Measurements from ENCODE around the gene WIPI1.
"Not testable (repeated sequence)": the region's sequence is repeated elsewhere in the genome, so short reads cannot be mapped to it uniquely, and the experiment has no call there.

DNA sequence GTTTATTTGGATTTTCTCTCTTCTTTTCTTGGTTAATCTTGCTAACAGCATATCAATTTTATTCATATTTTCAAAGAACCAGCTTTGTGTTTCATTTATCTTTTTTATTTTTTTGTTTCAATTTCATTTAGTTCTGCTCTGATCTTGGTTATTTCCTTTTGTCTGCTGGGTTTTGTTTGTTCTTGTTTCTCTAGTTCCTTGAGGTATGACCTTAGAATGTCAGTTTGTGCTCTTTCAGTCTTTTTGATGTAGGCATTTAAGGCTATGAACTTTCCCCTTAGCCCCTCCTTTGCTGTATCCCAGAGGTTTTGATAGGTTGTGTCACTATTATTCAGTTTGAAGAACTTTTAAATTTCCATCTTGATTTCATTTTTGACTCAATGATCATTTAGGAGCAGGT, 42.4 kb downstream of the WIPI1 start:
- TF ChIP-seq CTCF (IDR thresholded peaks at IDR 0.05); POLR2A (IDR thresholded peaks at IDR 0.05; ENCODE audit: low read depth); EP300 (IDR thresholded peaks at IDR 0.05): not testable (repeated sequence)
